Naive thymus-derived CD8-positive, alpha-beta T cell (primary cell): Measurements from ENCODE around the gene GTF3C5. TPM values are rescaled to one million over a fixed set of nuclear protein-coding genes. Genes with fewer than 3 reads are reported as not detected.
"Not testable (repeated sequence)": the region's sequence is repeated elsewhere in the genome, so short reads cannot be mapped to it uniquely, and the experiment has no call there.

ENCODE experiments used
- ATAC-seq, 2 donors: fragments of 150-1000 bp; cut with Tn5 transposase in 1 of 2; sonication (Bioruptor Pico), chemical (Tn5 transposase) in 1 of 2; 1 replicate in 1 of 2; 2 replicates in 1 of 2; pipeline ENCODE4 v1.10.0; 2021; ENCODE audit warnings: mild to moderate bottlenecking in 2 of 2, moderate library complexity in 2 of 2
- POLR2A ChIA-PET: fragments of 350-600 bp; sonication (Branson Sonifier 250); formaldehyde crosslinking; loops from one replicate; lab custom pipeline; 2021; ENCODE audit warnings: antibody characterized with exemption; lab: Charles Lee
- DNase-seq, 10 donors: peaks; one replicate each; pipeline versions ENCODE4 v3.0.0 to v3.0.0-alpha.2; 2020 to 2022
- H3K27ac Mint-ChIP-seq, 10 donors: one replicate each; pipeline ENCODE4 v1.8.0; 2020 to 2022; ENCODE audit warnings: mild to moderate bottlenecking in 10 of 10, mixed read lengths in 10 of 10, moderate library complexity in 4 of 10, inconsistent platforms in 1 of 10
- H3K27me3 Mint-ChIP-seq, 5 donors: one replicate each; pipeline ENCODE4 v1.8.0; 2021 to 2022; ENCODE audit warnings: mixed read lengths in 5 of 5
- H3K36me3 Mint-ChIP-seq, 3 donors: one replicate each; pipeline ENCODE4 v1.8.0; 2020 to 2022; ENCODE audit warnings: mixed read lengths in 3 of 3, mild to moderate bottlenecking in 2 of 3, inconsistent platforms in 1 of 3
- H3K4me1 Mint-ChIP-seq, 4 donors: one replicate each; pipeline ENCODE4 v1.8.0; 2021 to 2022; ENCODE audit warnings: mixed read lengths in 4 of 4
- H3K4me3 Mint-ChIP-seq, 10 donors: one replicate each; pipeline ENCODE4 v1.8.0; 2020 to 2022; ENCODE audit warnings: mild to moderate bottlenecking in 10 of 10, mixed read lengths in 10 of 10, moderate library complexity in 6 of 10, inconsistent platforms in 1 of 10
- H3K9me3 Mint-ChIP-seq, 9 donors: one replicate each; pipeline ENCODE4 v1.8.0; 2020 to 2022; ENCODE audit warnings: mixed read lengths in 9 of 9, mild to moderate bottlenecking in 3 of 9, inconsistent platforms in 1 of 9, moderate library complexity in 1 of 9
- polyA plus RNA-seq, 3 donors: library from polyadenylated mRNA; unstranded; fragments of 300-500 nt; fragmentation: Illumina TruSeq; gene quantifications; one replicate each; pipeline ENCODE4 v1.2.3, GENCODE V29; 2021
- total RNA-seq, 8 experiments: library from RNA in 2 of 8; stranded (reverse) in 2 of 8; gene quantifications; one replicate each; pipeline ENCODE4 v1.2.3 and lab custom pipeline; 2021 to 2026

Gene GTF3C5
- total and polyA plus RNA-seq, 5 experiments from 2014 or later = 33.7 to 81.2 (median 40.1) TPM

DNA sequence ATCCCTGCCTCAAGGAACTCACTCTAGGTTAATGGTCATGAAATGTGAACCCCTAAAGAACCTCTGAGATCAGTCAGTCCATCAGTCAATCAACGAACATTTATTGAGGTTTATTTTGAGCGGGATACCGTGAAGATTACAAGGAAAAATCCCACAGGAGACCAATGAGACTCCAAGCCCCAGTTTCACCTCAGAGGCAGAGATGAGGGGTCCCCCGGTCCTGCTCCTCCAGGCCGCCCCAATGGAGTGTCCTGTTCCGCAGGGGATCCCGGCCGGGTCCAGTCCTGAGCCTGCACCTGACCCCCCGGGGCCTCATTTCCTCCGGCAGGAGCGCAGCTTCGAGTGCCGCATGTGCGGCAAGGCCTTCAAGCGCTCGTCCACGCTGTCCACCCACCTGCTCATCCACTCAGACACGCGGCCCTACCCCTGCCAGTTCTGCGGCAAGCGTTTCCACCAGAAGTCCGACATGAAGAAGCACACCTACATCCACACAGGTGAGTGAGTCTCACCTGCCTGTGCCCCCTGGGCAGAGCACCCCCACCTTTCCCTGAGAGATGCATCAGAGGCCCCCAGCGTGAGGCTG lies 41.3 kb upstream of the GTF3C5 start:
- H3K4me1 Mint-ChIP-seq = peaks cover 4 to 20% (median 5%) of the 10 kb centered on the region in 4 donors
- DNase-seq (no peak), ATAC-seq (peak in 1 of 2 donors; percentile 37)
- H3K27me3 Mint-ChIP-seq = peaks cover 8 to 50% (median 38%) of the 10 kb centered on the region in 5 donors
- POLR2A ChIA-PET = no interaction called here
- no peak overlapping the region for H3K4me3 Mint-ChIP-seq
- no peaks in the 10 kb centered on the region for H3K9me3 Mint-ChIP-seq
- no peaks in the 10 kb centered on the region for H3K36me3 Mint-ChIP-seq
- no peak overlapping the region for H3K27ac Mint-ChIP-seq

DNA sequence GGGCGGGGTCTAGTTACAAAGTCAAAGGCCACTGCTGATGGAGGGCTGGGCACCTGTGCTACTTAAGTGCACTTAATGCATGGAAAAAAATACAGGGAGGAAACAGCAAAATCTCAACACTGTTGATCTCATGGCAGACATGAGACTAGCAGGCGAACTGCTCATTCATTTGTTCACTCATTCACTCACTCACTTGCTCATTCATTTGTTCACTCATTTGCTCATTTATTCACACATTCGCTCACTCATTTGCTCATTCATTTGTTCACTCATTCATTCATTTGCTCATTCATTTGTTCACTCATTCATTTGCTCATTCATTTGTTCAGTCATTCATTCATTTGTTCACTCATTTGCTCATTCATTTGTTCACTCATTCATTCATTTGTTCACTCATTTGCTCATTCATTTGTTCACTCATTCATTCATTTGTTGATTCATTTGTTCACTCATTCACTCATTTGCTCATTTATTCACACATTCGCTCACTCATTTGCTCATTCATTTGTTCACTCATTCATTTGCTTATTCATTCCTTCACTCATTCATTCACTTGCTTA lies 40.7 kb upstream of the GTF3C5 start:
- ATAC-seq (peak in 1 of 2 donors; percentile 61), DNase-seq (peak in 1 of 10 donors; percentile 10)
- Mint-ChIP-seq H3K4me1 (peaks cover 7 to 22% (median 10%) of the 10 kb centered on the region in 4 donors), H3K27me3 (peaks cover 8 to 54% (median 41%) of the 10 kb centered on the region in 5 donors)
- H3K9me3 Mint-ChIP-seq, H3K36me3 Mint-ChIP-seq, POLR2A ChIA-PET, H3K27ac Mint-ChIP-seq, H3K4me3 Mint-ChIP-seq: not testable (repeated sequence)

DNA sequence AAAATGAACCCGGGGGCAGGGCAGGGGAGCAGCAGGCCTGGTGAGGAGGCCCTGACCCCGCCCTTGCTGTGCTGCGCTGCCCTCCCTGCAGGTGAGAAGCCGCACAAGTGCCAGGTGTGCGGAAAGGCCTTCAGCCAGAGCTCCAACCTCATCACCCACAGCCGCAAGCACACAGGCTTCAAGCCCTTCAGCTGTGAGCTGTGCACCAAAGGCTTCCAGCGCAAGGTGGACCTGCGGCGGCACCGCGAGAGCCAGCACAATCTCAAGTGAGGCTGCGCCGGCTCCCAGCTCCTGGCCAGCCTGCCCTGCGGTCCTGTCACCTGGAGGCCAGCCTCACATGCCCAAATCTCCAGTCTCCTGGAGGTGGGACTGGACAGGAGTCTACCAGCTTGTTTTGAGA lies 40.0 kb upstream of the GTF3C5 start:
- no peaks in the 10 kb centered on the region for H3K36me3 Mint-ChIP-seq
- H3K27me3 Mint-ChIP-seq = peaks cover 8 to 47% (median 41%) of the 10 kb centered on the region in 5 donors
- peaks cover 7 to 22% (median 11%) of the 10 kb centered on the region in 4 donors for H3K4me1 Mint-ChIP-seq
- no peaks in the 10 kb centered on the region for H3K9me3 Mint-ChIP-seq
- ATAC-seq (no peak), DNase-seq (no peak)
- POLR2A ChIA-PET = no interaction called here
- H3K27ac Mint-ChIP-seq = no peak overlapping the region
- H3K4me3 Mint-ChIP-seq = no peak overlapping the region

DNA sequence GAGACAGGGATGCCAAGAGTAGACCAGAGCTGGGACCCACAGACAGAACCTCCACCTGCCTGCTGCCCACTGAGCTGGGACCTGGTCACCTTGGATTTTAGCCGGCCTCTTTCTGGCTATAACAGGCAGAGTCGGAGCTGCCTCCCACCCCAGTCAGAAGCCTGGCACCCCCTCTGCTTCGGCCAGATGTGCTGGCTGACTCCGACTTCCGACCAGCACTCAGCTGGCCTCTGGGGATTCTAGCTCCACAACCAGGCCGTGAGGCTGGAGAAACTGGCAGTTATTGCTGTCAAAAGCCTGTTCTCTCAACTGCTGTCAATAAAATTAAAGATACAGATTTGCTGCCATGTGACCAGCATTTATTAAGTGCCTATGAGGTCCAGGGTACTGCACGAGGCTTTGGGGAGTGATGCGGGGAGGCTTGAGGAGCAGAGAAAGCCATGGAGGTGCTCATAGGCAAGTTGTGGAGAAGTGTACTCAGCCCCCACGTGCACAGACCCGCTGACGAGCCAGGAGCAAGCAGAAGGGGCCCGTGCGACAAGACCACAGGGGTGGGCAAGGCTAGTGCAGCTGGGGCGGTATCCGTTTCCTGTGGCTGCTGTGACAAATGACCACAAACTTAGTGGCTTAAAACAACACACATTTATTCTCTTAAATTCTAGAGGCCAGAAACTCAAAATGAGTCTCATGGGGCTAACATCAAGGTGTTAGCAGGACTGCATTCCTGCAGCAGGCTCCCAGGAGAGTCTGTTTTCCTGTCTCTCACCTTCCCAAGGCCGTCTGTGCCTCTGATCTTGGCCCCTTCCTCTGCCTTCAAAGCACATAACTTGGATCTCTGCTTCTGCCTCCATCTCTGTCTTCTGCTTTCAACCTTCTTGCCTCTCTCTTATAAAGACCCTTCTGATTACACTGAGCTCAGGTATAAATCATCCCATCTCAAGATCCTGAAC lies 39.2 kb upstream of the GTF3C5 start:
- Mint-ChIP-seq H3K4me3 (peak overlapping the region in 1 of 10 donors; percentile 28), H3K27me3 (peaks cover 5 to 40% (median 39%) of the 10 kb centered on the region in 5 donors), H3K27ac (peak overlapping the region in 2 of 10 donors; percentile 6 to 22), H3K36me3 (no peaks in the 10 kb centered on the region), H3K9me3 (no peaks in the 10 kb centered on the region), H3K4me1 (peaks cover 7 to 21% (median 11%) of the 10 kb centered on the region in 4 donors)
- POLR2A ChIA-PET = no interaction called here
- DNase-seq (no peak), ATAC-seq (no peak)

DNA sequence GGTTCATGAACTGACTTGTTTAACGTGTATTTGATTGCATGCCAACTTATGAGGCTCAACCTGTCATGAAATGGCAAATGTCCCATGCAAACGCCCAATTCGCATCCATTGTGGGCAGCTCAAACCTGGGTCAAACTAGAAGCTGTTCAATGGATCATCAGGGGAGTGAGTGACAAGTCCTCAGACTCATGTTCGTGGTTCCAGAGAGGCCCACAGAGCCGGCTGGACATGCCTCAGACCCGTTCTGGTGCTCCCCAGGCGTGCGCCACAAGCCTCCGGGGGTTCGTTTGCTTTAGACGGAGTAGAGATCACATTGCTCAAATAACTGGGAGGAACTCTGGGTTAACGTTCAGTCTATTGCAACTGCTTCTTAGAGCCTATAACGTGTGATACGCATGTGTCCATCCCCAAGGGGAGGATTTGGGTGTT lies 37.3 kb upstream of the GTF3C5 start:
- Mint-ChIP-seq H3K36me3 (no peaks in the 10 kb centered on the region), H3K4me3 (no peak overlapping the region), H3K9me3 (no peaks in the 10 kb centered on the region), H3K4me1 (peaks cover 7 to 19% (median 11%) of the 10 kb centered on the region in 4 donors), H3K27me3 (peaks cover 4 to 37% (median 24%) of the 10 kb centered on the region in 5 donors), H3K27ac (no peak overlapping the region)
- POLR2A ChIA-PET = no interaction called here
- no peak for ATAC-seq
- DNase-seq = no peak

DNA sequence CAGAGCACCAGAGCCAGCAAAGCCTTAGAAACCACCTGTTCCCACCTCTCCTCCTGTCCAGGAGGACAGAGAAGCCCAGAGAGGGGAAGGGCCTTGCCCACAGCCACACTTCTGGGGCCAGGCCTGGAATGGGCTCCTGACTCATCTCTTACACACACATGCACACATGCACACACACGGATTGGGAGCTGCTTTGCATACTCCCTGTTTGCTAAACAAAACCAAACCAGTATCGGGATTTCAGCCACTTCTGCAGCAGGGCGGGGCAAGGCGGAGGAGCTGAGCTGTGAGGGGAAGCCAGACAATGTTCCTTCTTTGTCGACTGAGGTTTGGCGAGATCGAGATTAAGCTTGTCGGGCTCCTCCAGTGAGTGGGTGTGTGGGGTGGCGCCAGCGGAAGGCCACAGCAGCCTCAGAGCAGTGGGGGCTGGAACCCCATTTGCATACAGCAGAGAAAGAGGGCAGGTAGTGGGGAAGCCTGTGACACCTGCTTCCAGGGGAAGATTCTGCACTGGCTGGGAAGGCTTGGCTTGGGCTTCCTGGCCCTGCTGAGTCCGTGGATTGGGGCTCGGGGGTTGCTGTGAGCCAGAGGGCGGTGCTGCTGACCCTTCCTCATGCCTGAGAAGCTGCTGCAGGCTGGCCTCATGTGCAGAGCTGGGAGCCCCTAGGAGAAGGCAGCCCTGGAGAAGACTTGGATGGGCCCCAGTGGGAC lies 36.2 kb upstream of the GTF3C5 start:
- ATAC-seq (peak in 1 of 2 donors; percentile 50), DNase-seq (peak in 1 of 10 donors; percentile 14)
- Mint-ChIP-seq H3K4me1 (peaks cover 7 to 19% (median 11%) of the 10 kb centered on the region in 4 donors), H3K4me3 (peak overlapping the region in 4 of 10 donors; percentile 14 to 50 (median 35)), H3K36me3 (no peaks in the 10 kb centered on the region), H3K27ac (peak overlapping the region in 2 of 10 donors; percentile 29 to 75), H3K9me3 (no peaks in the 10 kb centered on the region), H3K27me3 (peaks cover 6 to 45% (median 24%) of the 10 kb centered on the region in 5 donors)
- POLR2A ChIA-PET = no interaction called here

DNA sequence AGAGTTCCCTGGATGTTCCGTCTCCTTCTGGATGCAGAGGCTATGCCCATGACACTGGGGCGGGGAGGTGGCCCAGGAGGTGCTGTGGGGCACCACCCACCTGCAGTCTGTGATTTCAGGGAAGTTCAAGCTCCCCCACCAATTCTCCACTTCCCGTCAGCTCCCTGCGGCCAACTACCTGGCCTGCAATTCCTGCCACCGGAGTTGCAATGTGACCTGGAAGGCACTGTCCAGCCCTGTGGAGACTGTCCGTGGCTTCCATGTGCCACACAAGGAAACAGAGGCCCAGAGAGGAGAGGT lies 35.7 kb upstream of the GTF3C5 start:
- H3K27me3 Mint-ChIP-seq = peaks cover 8 to 50% (median 26%) of the 10 kb centered on the region in 5 donors
- peak overlapping the region in 1 of 10 donors; percentile 8 for H3K4me3 Mint-ChIP-seq
- H3K4me1 Mint-ChIP-seq = peaks cover 6 to 19% (median 11%) of the 10 kb centered on the region in 4 donors
- no peaks in the 10 kb centered on the region for H3K9me3 Mint-ChIP-seq
- ATAC-seq (no peak), DNase-seq (no peak)
- no peak overlapping the region for H3K27ac Mint-ChIP-seq
- POLR2A ChIA-PET = no interaction called here
- H3K36me3 Mint-ChIP-seq = no peaks in the 10 kb centered on the region

DNA sequence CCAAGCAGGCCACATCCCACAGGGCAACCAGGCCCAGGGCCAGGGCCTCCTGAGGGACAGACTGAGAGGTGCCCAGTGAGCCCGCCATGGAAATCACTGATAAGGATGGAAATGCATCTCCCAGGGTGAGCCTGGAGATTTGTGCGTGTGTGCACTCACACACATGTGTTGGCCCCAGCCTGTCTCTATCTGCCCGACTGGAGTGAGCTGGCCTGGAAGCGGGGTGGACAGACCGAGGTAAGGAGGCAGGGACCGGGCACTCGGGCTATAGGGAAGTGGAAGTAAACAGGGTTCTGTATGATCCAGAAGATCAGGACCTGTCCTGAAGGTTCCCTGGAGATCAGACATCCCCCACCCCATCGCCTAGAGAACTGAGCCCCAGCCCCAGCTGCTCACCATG lies 34.9 kb upstream of the GTF3C5 start:
- ATAC-seq (no peak), DNase-seq (no peak)
- H3K4me3 Mint-ChIP-seq = no peak overlapping the region
- H3K9me3 Mint-ChIP-seq = no peaks in the 10 kb centered on the region
- H3K36me3 Mint-ChIP-seq = no peaks in the 10 kb centered on the region
- peaks cover 4 to 19% (median 11%) of the 10 kb centered on the region in 4 donors for H3K4me1 Mint-ChIP-seq
- H3K27me3 Mint-ChIP-seq = peaks cover 9 to 58% (median 30%) of the 10 kb centered on the region in 5 donors
- POLR2A ChIA-PET = interaction anchor here (0.5 kb wide), 1 partner anchor 18 kb away, joined by 3 read pairs; no protein-coding TSS in a partner anchor
- H3K27ac Mint-ChIP-seq = no peak overlapping the region

DNA sequence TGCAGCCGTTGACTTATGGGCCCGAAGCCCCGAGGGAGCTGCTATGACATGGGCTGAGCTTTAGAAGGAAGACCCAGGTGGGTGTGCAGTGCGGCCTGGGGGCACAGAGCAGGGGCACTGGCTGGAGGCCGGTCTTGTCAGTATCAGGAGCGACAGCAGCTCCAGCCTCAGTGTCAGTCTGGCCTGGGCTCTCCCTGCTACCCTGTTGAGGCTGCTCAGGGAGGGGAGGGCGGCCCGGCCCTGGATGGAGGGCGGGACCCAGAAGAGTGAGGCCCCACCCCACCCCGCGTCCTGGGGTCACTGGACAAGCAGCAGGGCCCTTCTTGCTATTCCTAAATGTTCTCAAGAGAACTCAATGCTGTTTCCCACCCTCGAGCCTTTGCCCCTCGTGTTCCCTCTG lies 34.3 kb upstream of the GTF3C5 start:
- Mint-ChIP-seq H3K27me3 (peaks cover 9 to 61% (median 32%) of the 10 kb centered on the region in 5 donors), H3K36me3 (no peaks in the 10 kb centered on the region)
- ATAC-seq = no peak

DNA sequence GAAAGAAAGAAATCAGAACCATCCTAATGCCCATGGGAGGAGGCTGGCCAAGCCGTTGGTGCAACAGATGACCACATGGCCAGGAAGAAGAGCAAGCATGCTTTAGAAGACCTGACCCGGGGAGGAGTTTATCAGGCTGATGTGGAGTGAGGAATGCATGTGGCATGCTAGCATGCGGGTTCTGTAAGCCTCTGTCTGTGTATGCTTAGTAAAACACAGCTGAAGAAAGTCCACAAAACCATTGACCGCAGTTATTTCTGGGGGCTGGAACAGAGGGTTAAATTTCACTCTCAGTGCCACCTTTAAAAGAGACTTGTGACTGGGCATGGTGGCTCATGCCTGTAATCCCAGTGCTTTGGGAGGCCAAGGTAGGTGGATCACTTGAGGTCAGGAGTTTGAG lies 33.2 kb upstream of the GTF3C5 start:
- H3K36me3 Mint-ChIP-seq = no peaks in the 10 kb centered on the region
- H3K27ac Mint-ChIP-seq = no peak overlapping the region
- no peak for DNase-seq
- no peaks in the 10 kb centered on the region for H3K9me3 Mint-ChIP-seq
- H3K27me3 Mint-ChIP-seq = peaks cover 8 to 58% (median 32%) of the 10 kb centered on the region in 5 donors
- POLR2A ChIA-PET = no interaction called here
- H3K4me3 Mint-ChIP-seq = no peak overlapping the region
- ATAC-seq = no peak
- peaks cover 6 to 16% (median 8%) of the 10 kb centered on the region in 4 donors for H3K4me1 Mint-ChIP-seq

More for the DNA sequence above, 34.3 kb upstream of the GTF3C5 start:
- POLR2A ChIA-PET = interaction anchor here (0.5 kb wide), 1 partner anchor 17 kb away, joined by 3 read pairs; no protein-coding TSS in a partner anchor
- DNase-seq = no peak
- Mint-ChIP-seq H3K27ac (no peak overlapping the region), H3K4me3 (no peak overlapping the region), H3K9me3 (no peaks in the 10 kb centered on the region), H3K4me1 (peaks cover 4 to 17% (median 11%) of the 10 kb centered on the region in 4 donors)

DNA sequence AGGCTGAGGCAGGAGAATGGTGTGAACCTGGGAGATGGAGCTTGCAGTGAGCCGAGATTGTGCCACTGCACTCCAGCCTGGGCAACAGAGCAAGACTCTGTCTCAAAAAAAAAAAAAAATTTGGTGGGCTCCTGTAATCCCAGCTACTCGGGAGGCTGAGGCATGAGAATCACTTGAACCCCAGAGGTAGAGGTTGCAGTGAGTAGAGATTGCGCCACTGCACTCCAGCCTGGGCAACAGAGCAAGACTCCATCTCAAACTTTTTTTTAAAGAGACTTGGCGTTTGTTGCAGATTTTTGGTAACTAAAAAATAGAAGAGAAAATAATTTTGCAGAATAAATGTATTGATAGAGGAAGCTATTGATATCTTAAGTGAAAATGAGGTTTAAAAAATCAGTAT lies 32.6 kb upstream of the GTF3C5 start:
- POLR2A ChIA-PET, H3K27ac Mint-ChIP-seq, DNase-seq, H3K4me3 Mint-ChIP-seq, ATAC-seq, H3K9me3 Mint-ChIP-seq, H3K36me3 Mint-ChIP-seq: not testable (repeated sequence)
- peaks cover 6 to 16% (median 8%) of the 10 kb centered on the region in 4 donors for H3K4me1 Mint-ChIP-seq
- peaks cover 7 to 60% (median 37%) of the 10 kb centered on the region in 5 donors for H3K27me3 Mint-ChIP-seq
